Panc1 (cell line): ENCODE data around the gene UBE2J2. TPM values are rescaled to one million over a fixed set of nuclear protein-coding genes. Genes with fewer than 3 reads are reported as not detected.

ENCODE experiments used
- ATAC-seq: fragments of 200-7000 bp; cut with Tn5 transposase; 2 replicates; pipeline ENCODE4 v1.9.1; 2020; ENCODE audit warnings: mild to moderate bottlenecking, moderate library complexity
- BruUV-seq: library from RNA; stranded (reverse); fragments of 400-500 nt; replicated peaks from 2 replicates; lab custom pipeline; 2021; lab: Mats Ljungman, UMichigan
- CTCF ChIA-PET: fragments of 300-600 bp; sonication (Branson Sonifier 250); formaldehyde crosslinking; loops from one replicate; lab custom pipeline; 2022; ENCODE audit warnings: antibody characterized with exemption; lab: Charles Lee
- POLR2A ChIA-PET: fragments of 300-600 bp; sonication (Branson Sonifier 250); formaldehyde crosslinking; loops from one replicate; lab custom pipeline; 2022; ENCODE audit warnings: antibody characterized with exemption; lab: Charles Lee
- DNase-seq: peaks from one replicate; pipeline ENCODE4 v3.0.0-alpha.2; 2010; ENCODE audit warnings: low read depth, low spot score
- H3K27ac ChIP-seq: 2 replicates; pipeline ENCODE4 v1.5.1; 2011; ENCODE audit warnings: mild to moderate bottlenecking, low read length, inconsistent platforms
- H3K27me3 ChIP-seq: fragments of 200-500 bp; sonication (Bioruptor generic); 2 replicates; pipeline ENCODE4 v1.6.0; 2014; ENCODE audit warnings: low read length, inconsistent platforms; ENCODE audit not compliant: control insufficient read depth, insufficient read depth
- H3K36me3 ChIP-seq: fragments of 200-500 bp; sonication (Bioruptor generic); 2 replicates; pipeline ENCODE4 v1.5.1; 2014; ENCODE audit warnings: inconsistent platforms, mild to moderate bottlenecking, low read length, moderate library complexity; ENCODE audit not compliant: control insufficient read depth, insufficient read depth
- H3K4me1 ChIP-seq: 2 replicates; pipeline ENCODE4 v1.5.1; 2011; ENCODE audit warnings: inconsistent platforms, mild to moderate bottlenecking, low read length, moderate library complexity; ENCODE audit not compliant: control insufficient read depth, insufficient read depth
- H3K4me3 ChIP-seq, 2 experiments: 2 replicates each; pipeline ENCODE4 v1.5.1; 2011 to 2012; ENCODE audit warnings: low read depth in 2 of 2, low read length in 2 of 2, mild to moderate bottlenecking in 2 of 2, inconsistent platforms in 1 of 2, moderate library complexity in 1 of 2
- H3K9me3 ChIP-seq: fragments of 200-500 bp; sonication (Bioruptor generic); 2 replicates; pipeline ENCODE4 v1.5.1; 2014; ENCODE audit warnings: low read depth, mild to moderate bottlenecking, inconsistent platforms, low read length, moderate library complexity; ENCODE audit not compliant: control insufficient read depth, insufficient read depth
- POLR2AphosphoS5 ChIP-seq: IDR thresholded peaks from 2 replicates; pipeline ENCODE4 v1.6.1; 2012; ENCODE audit warnings: mild to moderate bottlenecking, low read depth, low read length, moderate library complexity
- SIN3A ChIP-seq: IDR thresholded peaks from 2 replicates; pipeline ENCODE4 v1.6.1; 2012; ENCODE audit warnings: low read depth, mild to moderate bottlenecking, low read length, moderate library complexity, borderline replicate concordance; ENCODE audit not compliant: insufficient read depth
- TCF7L2 ChIP-seq: IDR thresholded peaks from 2 replicates; pipeline ENCODE4 v1.6.1; 2011; ENCODE audit warnings: mild to moderate bottlenecking, low read depth, low read length, inconsistent platforms
- in situ Hi-C: cut with HindIII; loops from 2 replicates; pipeline ENCODE4 v1.10.0; 2016; ENCODE audit warnings: low sequenced_read_pairs, low pct_unique_long_range_greater_than_20kb
- intact Hi-C: fragments of 100-400 bp; cut with micrococcal nuclease; formaldehyde crosslinking; loops from one replicate; pipeline ENCODE4 v1.10.0; 2022; ENCODE audit not compliant: unreplicated experiment
- total RNA-seq: library from RNA; stranded (reverse); gene quantifications from one replicate; pipeline ENCODE4 v1.2.1, GENCODE V29; 2021; ENCODE audit not compliant: unreplicated experiment
- TF ChIP-seq, protein P1 (sequence below): fragments of 450-650 bp; IDR thresholded peaks from 2 replicates; pipeline ENCODE4 v1.5.1; 2017; ENCODE audit warnings: mild to moderate bottlenecking
- TF ChIP-seq, protein P2 (sequence below), 2 experiments: IDR thresholded peaks; 2 replicates each; pipeline ENCODE4 v1.6.1; 2011 to 2012; ENCODE audit warnings: low read depth in 2 of 2, control low read depth in 1 of 2, low read length in 1 of 2, mild to moderate bottlenecking in 1 of 2, moderate library complexity in 1 of 2; ENCODE audit not compliant: insufficient read depth in 1 of 2

The UBE2J2 gene
- total RNA-seq, 1 experiment from 2014 or later = 101 TPM

DNA sequence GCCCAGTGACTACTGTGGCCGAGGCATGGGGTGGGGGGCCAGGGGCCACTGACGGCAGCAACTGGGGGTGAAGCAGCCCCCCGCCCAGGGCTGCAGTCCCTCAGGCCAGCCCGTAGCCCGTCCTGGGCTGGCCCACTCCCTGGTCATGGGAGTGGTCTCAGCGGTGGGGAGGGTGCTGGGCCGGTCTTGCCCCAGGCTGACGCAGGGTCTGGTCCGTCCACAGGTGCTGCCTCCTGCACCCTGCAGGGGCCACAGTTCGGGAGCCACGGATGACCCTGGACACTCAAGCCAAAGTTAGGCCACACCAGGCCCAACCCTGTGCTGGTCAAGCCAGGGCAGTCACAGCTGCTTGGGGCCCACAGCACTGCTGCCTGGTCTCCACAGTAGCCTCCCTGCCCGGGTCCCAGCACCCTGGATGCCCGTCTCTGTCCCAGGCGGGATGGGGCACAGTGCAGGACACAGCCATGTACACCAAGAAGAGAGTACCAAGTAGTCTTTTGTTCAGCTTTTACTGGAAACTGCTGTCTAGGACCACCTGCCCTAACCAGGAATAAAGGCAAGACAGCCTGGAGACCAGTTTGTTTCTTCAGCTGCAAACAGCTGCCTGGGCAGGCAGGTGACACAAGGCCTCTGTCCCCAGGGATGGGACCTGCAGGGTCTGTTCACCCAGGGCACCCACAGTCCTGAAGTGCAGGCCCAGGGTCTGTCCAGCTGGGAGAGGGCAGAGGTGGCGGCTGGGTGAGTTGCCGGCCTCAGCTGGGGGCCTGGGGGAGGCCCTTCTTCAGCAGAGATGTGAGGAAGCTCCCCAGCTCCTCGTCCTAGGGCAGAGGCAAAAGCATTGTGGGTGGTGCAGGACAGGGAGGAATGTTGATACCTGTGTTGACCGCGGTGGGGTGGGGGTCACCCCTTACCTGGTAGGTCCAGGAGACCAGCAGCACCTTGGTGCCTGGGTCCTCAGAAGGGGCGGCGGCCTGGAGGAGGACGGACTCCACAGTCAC, 37.8 kb upstream of the UBE2J2 start:
- no peak overlapping the region; the same call in 1 of the 2 replicates for H3K27ac ChIP-seq
- no TSS peak for BruUV-seq
- ChIA-PET POLR2A (no interaction called here), CTCF (interaction anchor here (1.0 kb wide), 1 partner anchor 21 kb away, joined by 3 read pairs; no protein-coding TSS in a partner anchor)
- no peak for ATAC-seq
- in situ Hi-C loops = no loop called here
- no peak overlapping the region for H3K4me3 ChIP-seq
- TF ChIP-seq TCF7L2 (no peak), POLR2AphosphoS5 (no peak; the same call in 1 of the 2 replicates), SIN3A (no peak)
- TF ChIP-seq, protein P1, sequence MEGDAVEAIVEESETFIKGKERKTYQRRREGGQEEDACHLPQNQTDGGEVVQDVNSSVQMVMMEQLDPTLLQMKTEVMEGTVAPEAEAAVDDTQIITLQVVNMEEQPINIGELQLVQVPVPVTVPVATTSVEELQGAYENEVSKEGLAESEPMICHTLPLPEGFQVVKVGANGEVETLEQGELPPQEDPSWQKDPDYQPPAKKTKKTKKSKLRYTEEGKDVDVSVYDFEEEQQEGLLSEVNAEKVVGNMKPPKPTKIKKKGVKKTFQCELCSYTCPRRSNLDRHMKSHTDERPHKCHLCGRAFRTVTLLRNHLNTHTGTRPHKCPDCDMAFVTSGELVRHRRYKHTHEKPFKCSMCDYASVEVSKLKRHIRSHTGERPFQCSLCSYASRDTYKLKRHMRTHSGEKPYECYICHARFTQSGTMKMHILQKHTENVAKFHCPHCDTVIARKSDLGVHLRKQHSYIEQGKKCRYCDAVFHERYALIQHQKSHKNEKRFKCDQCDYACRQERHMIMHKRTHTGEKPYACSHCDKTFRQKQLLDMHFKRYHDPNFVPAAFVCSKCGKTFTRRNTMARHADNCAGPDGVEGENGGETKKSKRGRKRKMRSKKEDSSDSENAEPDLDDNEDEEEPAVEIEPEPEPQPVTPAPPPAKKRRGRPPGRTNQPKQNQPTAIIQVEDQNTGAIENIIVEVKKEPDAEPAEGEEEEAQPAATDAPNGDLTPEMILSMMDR = no peak
- TF ChIP-seq, protein P2, sequence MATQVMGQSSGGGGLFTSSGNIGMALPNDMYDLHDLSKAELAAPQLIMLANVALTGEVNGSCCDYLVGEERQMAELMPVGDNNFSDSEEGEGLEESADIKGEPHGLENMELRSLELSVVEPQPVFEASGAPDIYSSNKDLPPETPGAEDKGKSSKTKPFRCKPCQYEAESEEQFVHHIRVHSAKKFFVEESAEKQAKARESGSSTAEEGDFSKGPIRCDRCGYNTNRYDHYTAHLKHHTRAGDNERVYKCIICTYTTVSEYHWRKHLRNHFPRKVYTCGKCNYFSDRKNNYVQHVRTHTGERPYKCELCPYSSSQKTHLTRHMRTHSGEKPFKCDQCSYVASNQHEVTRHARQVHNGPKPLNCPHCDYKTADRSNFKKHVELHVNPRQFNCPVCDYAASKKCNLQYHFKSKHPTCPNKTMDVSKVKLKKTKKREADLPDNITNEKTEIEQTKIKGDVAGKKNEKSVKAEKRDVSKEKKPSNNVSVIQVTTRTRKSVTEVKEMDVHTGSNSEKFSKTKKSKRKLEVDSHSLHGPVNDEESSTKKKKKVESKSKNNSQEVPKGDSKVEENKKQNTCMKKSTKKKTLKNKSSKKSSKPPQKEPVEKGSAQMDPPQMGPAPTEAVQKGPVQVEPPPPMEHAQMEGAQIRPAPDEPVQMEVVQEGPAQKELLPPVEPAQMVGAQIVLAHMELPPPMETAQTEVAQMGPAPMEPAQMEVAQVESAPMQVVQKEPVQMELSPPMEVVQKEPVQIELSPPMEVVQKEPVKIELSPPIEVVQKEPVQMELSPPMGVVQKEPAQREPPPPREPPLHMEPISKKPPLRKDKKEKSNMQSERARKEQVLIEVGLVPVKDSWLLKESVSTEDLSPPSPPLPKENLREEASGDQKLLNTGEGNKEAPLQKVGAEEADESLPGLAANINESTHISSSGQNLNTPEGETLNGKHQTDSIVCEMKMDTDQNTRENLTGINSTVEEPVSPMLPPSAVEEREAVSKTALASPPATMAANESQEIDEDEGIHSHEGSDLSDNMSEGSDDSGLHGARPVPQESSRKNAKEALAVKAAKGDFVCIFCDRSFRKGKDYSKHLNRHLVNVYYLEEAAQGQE (IDR thresholded peaks at IDR 0.05; ENCODE audit: insufficient read depth in 1 of 2, low read depth in 2 of 2, low read length in 1 of 2) = no peak
- DNase-seq = no peak
- H3K9me3 ChIP-seq = no peaks in the 10 kb centered on the region
- H3K36me3 ChIP-seq = no peaks in the 10 kb centered on the region; the same call in 1 of the 2 replicates
- intact Hi-C loops = no loop called here
- H3K4me1 ChIP-seq = peaks cover 16% of the 10 kb centered on the region
- no peaks in the 10 kb centered on the region for H3K27me3 ChIP-seq

DNA sequence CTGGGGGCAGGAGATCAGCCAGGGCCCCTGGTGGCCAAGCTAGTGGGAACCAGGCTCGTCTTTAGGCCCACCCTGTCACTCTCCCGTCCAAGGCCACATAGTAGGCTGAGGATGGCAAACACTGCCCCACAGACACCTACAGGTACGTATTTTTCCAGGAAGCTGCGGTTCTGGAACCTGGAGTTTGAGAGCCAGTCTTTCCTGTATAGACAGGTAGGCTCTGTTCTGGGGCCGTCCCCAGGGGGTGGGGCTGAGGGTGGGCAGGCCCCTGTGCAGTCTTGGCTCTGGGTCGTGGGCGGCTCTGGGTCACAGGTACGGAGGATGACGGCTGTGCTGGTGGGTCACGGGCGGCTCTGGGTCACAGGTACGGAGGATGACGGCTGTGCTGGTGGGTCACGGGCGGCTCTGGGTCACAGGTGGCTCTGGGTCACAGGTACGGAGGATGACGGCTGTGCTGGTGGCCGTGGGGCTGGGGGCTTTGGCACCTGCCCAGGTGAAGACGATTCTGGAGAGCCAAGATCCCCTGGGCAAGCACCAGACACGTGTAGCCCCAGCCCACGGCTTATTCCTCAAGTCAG, 36.9 kb upstream of the UBE2J2 start:
- CTCF ChIA-PET = interaction anchor here (0.6 to 1.0 kb wide), 2 partner anchors 20 to 31 kb away, joined by 3 to 11 read pairs; no protein-coding TSS in a partner anchor
- H3K27ac ChIP-seq = no peak overlapping the region; the same call in 1 of the 2 replicates

More for the DNA sequence above, 36.9 kb upstream of the UBE2J2 start:
- peaks cover 24% of the 10 kb centered on the region for H3K4me1 ChIP-seq
- no peaks in the 10 kb centered on the region for H3K9me3 ChIP-seq
- no peak for DNase-seq
- H3K4me3 ChIP-seq = no peak overlapping the region; a peak in 1 of 4 replicates
- TF ChIP-seq POLR2AphosphoS5 = no peak; the same call in 1 of the 2 replicates
- no peaks in the 10 kb centered on the region for H3K27me3 ChIP-seq
- BruUV-seq = no TSS peak
- ATAC-seq = no peak
- in situ Hi-C loops = no loop called here
- no peaks in the 10 kb centered on the region; the same call in 1 of the 2 replicates for H3K36me3 ChIP-seq
- intact Hi-C loops = no loop called here
- POLR2A ChIA-PET = interaction anchor here (0.6 kb wide), 1 partner anchor 334 kb away, joined by 4 read pairs; no protein-coding TSS in a partner anchor
